ENCODE measurements around the gene ING2. TPM values are rescaled to one million over a fixed set of nuclear protein-coding genes. Genes with fewer than 3 reads are reported as not detected.

ING2 gene
- total and polyA plus RNA-seq, 2 of the 8 experiments (the other 6 are each of a cell fraction or from before 2014, with no cell fraction given), result 5.1 to 16.1 TPM

- ChIA-PET CTCF (ENCODE audit: partially characterized antibody) (interaction anchor here (0.6 to 1.0 kb wide), 3 partner anchors 93 to 374 kb away, joined by 3 read pairs; no protein-coding TSS in a partner anchor), POLR2A (ENCODE audit: partially characterized antibody) (no interaction called here)
- no peak overlapping the region for H3K4me3 ChIP-seq (ENCODE audit: extremely low read depth in 1 of 4, insufficient read depth in 2 of 4, low read depth in 3 of 4, low read length in 4 of 4)
- H3K36me3 ChIP-seq (ENCODE audit: control insufficient read depth in 2 of 4, insufficient read depth in 4 of 4, low read length in 3 of 4), result no peaks in the 10 kb centered on the region; a peak in 1 of 8 replicates
- no peak overlapping the region for H3K4ac ChIP-seq (replicated peaks; ENCODE audit: insufficient read length, low read depth, low read length)
- no peak overlapping the region for H3K18ac ChIP-seq (ENCODE audit: extremely low read depth, low read length)
- no peak overlapping the region for H3K14ac ChIP-seq (ENCODE audit: insufficient read length)
- no peak overlapping the region for H3K56ac ChIP-seq (replicated peaks; ENCODE audit: insufficient read length, low read depth, low read length)
- H3K9me3 ChIP-seq (ENCODE audit: insufficient read depth in 2 of 2, low read depth in 1 of 2, low read length in 1 of 2), result peaks cover 0 to 3% of the 10 kb centered on the region in 2 experiments; a peak in 1 of 4 replicates
- H2BK20ac ChIP-seq (ENCODE audit: low read length), result no peak overlapping the region
- FAIRE-seq, result peak; percentile 97
- no peak overlapping the region for H3K9ac ChIP-seq (replicated peaks in 1 of 4; ENCODE audit: extremely low read depth in 1 of 4, low read depth in 3 of 4, low read length in 3 of 4)
- no peak overlapping the region for H3K4me2 ChIP-seq (ENCODE audit: insufficient read depth in 1 of 2, low read depth in 2 of 2, low read length in 2 of 2)
- H4K91ac ChIP-seq (replicated peaks; ENCODE audit: insufficient read length, low read length), result no peak overlapping the region
- no peak overlapping the region for H3K27ac ChIP-seq (ENCODE audit: low read depth, low read length)
- H3K23me2 ChIP-seq (ENCODE audit: low read depth, low read length), result no peaks in the 10 kb centered on the region
- TF ChIP-seq ASH2L (IDR thresholded peaks at IDR 0.05; ENCODE audit: low read length) (no peak), RAD21 (IDR thresholded peaks at IDR 0.05 in 1 of 2, conservative IDR thresholded peaks at IDR 0.05 in 1 of 2; ENCODE audit: low read depth in 2 of 2, low read length in 2 of 2) (peak; percentile 77 to 85), HDAC2 (IDR thresholded peaks at IDR 0.05; ENCODE audit: borderline replicate concordance in 1 of 2, low read depth in 2 of 2, low read length in 2 of 2) (0 out of 4 replicates have a peak, but pooled peaks of 1 of the 2 experiments have one; percentile 7), CTCF (IDR thresholded peaks at IDR 0.05; ENCODE audit: control extremely low read depth in 1 of 3, insufficient read depth in 1 of 3, low read depth in 1 of 3, low read length in 3 of 3) (peak; percentile 70 to 79 (median 73)), SRF (IDR thresholded peaks at IDR 0.05; ENCODE audit: low read depth, low read length) (no peak)
- no peak overlapping the region for H2AFZ ChIP-seq (ENCODE audit: low read length)
- H2AK5ac ChIP-seq (ENCODE audit: low read depth, low read length), result no peak overlapping the region
- no peak overlapping the region for H3K23ac ChIP-seq (ENCODE audit: insufficient read length)
- no peaks in the 10 kb centered on the region for H3K4me1 ChIP-seq (replicated peaks in 1 of 4; ENCODE audit: control insufficient read depth in 3 of 4, insufficient read depth in 4 of 4, low read length in 3 of 4)
- peak; percentile 27 to 94 for DNase-seq (ENCODE audit: low read depth in 1 of 2, low spot score in 2 of 2)
- no peak overlapping the region for H4K8ac ChIP-seq (ENCODE audit: extremely low read depth, insufficient read depth, low read length)
- 57 to 100% methylated on average over 1 to 12 of the region's 12 CpGs for WGBS, 2 experiments (ENCODE audit: extremely low coverage in 1 of 2, insufficient coverage in 1 of 2, insufficient read length in 1 of 2, insufficient replicate concordance in 2 of 2, low coverage in 1 of 2, low lambda C conversion rate in 2 of 2, missing lambda C conversion rate in 1 of 2)
- H2BK15ac ChIP-seq (ENCODE audit: low read length), result no peak overlapping the region
- H2BK12ac ChIP-seq (ENCODE audit: low read depth, low read length), result no peak overlapping the region
- H3K79me1 ChIP-seq (ENCODE audit: low read depth, low read length), result no peaks in the 10 kb centered on the region
- H4K5ac ChIP-seq (ENCODE audit: insufficient read length, low read depth, low read length), result no peak overlapping the region
- no peaks in the 10 kb centered on the region for H4K20me1 ChIP-seq (replicated peaks in 1 of 2; ENCODE audit: control insufficient read depth in 1 of 2, insufficient read depth in 2 of 2, low read length in 2 of 2)
- no peaks in the 10 kb centered on the region for H3K27me3 ChIP-seq (replicated peaks in 1 of 4; ENCODE audit: control insufficient read depth in 3 of 4, extremely low read depth in 1 of 4, insufficient read depth in 3 of 4, low read length in 3 of 4)
- H3K79me2 ChIP-seq (ENCODE audit: control insufficient read depth in 1 of 2, insufficient read depth in 2 of 2, low read length in 2 of 2), result no peaks in the 10 kb centered on the region
- H2BK5ac ChIP-seq (ENCODE audit: low read depth, low read length), result no peak overlapping the region
- H2BK120ac ChIP-seq (replicated peaks; ENCODE audit: low read depth, low read length), result no peak overlapping the region
These were observed 32.7 kb upstream of the ING2 start for GRCh38 chr4:183471946-183472708.

Measured in H1 (cell line).